Osteoblast (primary cell): Measurements from ENCODE around the gene HOXD12. TPM values are rescaled to one million over a fixed set of nuclear protein-coding genes. Genes with fewer than 3 reads are reported as not detected.

Source experiments
- DNase-seq: peaks from one replicate; pipeline ENCODE4 v3.0.0; 2011; ENCODE audit warnings: low spot score, mixed read lengths; ENCODE audit not compliant: insufficient read length; ENCODE audit errors: missing footprints
- H2AFZ ChIP-seq: 2 replicates; pipeline ENCODE4 v1.6.0; 2011; ENCODE audit warnings: mild to moderate bottlenecking, low read length
- H3K27ac ChIP-seq: 2 replicates; pipeline ENCODE4 v1.5.1; 2011; ENCODE audit warnings: mild to moderate bottlenecking, low read depth, low read length, moderate library complexity
- H3K27me3 ChIP-seq: 2 replicates; pipeline ENCODE4 v1.6.0; 2012; ENCODE audit warnings: mild to moderate bottlenecking, control low read depth, inconsistent platforms, low read length, moderate library complexity; ENCODE audit not compliant: insufficient read depth
- H3K36me3 ChIP-seq: 2 replicates; pipeline ENCODE4 v1.5.1; 2011; ENCODE audit warnings: mild to moderate bottlenecking, low read length, control low read depth, moderate library complexity; ENCODE audit not compliant: insufficient read depth
- H3K4me1 ChIP-seq: 2 replicates; pipeline ENCODE4 v1.5.1; 2011; ENCODE audit warnings: mild to moderate bottlenecking, low read length, control low read depth, moderate library complexity; ENCODE audit not compliant: insufficient read depth
- H3K4me2 ChIP-seq: 2 replicates; pipeline ENCODE4 v1.6.0; 2011; ENCODE audit warnings: mild to moderate bottlenecking, low read length; ENCODE audit not compliant: insufficient read depth
- H3K4me3 ChIP-seq: fragments of 200-600 bp; sonication (generic); 3 replicates; pipeline ENCODE4 v1.5.1; 2012; ENCODE audit warnings: mild to moderate bottlenecking, low read length, inconsistent platforms; ENCODE audit not compliant: insufficient read depth
- H3K79me2 ChIP-seq: 2 replicates; pipeline ENCODE4 v1.6.0; 2012; ENCODE audit warnings: mild to moderate bottlenecking, low read length, control low read depth, inconsistent platforms; ENCODE audit not compliant: insufficient read depth
- H3K9me3 ChIP-seq: 2 replicates; pipeline ENCODE4 v1.5.1; 2011; ENCODE audit warnings: low read depth, low read length, control low read depth
- H4K20me1 ChIP-seq: 2 replicates; pipeline ENCODE4 v1.6.0; 2012; ENCODE audit warnings: mild to moderate bottlenecking, low read length, control low read depth; ENCODE audit not compliant: insufficient read depth
- CTCF ChIP-seq: IDR thresholded peaks from 2 replicates; pipeline ENCODE4 v1.5.1; 2011; ENCODE audit warnings: mild to moderate bottlenecking, low read depth, low read length, moderate library complexity; ENCODE audit errors: extremely low read depth
- total RNA-seq: library from RNA; depleted of rRNA; stranded (reverse); fragments of >200 nt; gene quantifications from 2 replicates; pipeline ENCODE4 v1.2.3, GENCODE V29; 2012

Gene HOXD12
- total RNA-seq, 1 donor: not detected

- peaks cover 6% of the 10 kb centered on the region for H4K20me1 ChIP-seq
- no peak for TF ChIP-seq CTCF
- peaks cover 13% of the 10 kb centered on the region for H3K79me2 ChIP-seq
- H3K9me3 ChIP-seq: no peaks in the 10 kb centered on the region
- DNase-seq: no peak
- no peak overlapping the region for H3K4me2 ChIP-seq
- H2AFZ ChIP-seq: no peak overlapping the region
- H3K36me3 ChIP-seq: no peaks in the 10 kb centered on the region
- H3K27me3 ChIP-seq: no peaks in the 10 kb centered on the region
- H3K27ac ChIP-seq: no peak overlapping the region
- H3K4me1 ChIP-seq: no peaks in the 10 kb centered on the region
- H3K4me3 ChIP-seq: no peak overlapping the region
These were observed 47.0 kb downstream of the HOXD12 start for GRCh38 chr2:176146645-176147044.

- H3K9me3 ChIP-seq: no peaks in the 10 kb centered on the region
- no peak overlapping the region for H3K4me3 ChIP-seq
- no peak for TF ChIP-seq CTCF
- no peaks in the 10 kb centered on the region for H3K4me1 ChIP-seq
- peaks cover 6% of the 10 kb centered on the region for H4K20me1 ChIP-seq
- H3K27me3 ChIP-seq: no peaks in the 10 kb centered on the region
- peak; percentile 78 for DNase-seq
- no peak overlapping the region for H2AFZ ChIP-seq
- H3K27ac ChIP-seq: no peak overlapping the region
- no peaks in the 10 kb centered on the region for H3K36me3 ChIP-seq
- peaks cover 7% of the 10 kb centered on the region for H3K79me2 ChIP-seq
- H3K4me2 ChIP-seq: no peak overlapping the region
These were observed 47.7 kb downstream of the HOXD12 start for GRCh38 chr2:176147210-176147799.

DNA sequence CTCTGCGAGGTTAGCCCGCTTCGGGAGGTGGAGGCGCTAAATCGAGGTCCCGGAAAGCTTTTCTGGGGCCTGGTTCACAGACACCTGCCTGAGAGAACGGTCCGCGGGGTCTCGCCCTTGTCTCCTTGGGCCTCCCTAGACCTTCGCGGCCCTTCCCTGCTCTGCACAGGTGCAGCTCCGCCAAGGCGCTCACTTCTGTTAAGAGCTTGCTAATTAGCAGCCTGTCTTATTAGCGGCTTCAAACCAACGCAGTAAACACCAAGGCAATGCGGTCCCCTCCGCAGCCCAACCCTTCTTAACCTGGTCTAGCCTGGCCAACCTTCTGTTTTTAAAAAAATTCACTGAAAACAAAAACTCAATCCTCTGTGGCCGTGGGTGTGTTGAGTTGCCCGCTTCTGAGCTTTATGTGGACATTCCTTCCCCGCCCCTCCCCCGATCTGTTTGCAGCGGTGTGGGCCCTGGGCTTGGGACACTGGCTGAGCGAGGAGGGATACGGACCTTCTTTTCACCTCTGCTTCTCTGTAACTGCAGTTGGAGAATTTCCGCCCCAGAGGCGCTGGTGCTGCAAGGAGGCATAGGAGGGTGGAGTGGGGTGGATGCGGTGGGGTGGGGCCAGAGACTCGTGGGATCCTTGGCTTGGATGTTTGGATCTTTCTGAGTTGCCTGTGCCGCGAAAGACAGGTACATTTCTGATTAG is 48.4 kb downstream of the HOXD12 start:
- Histone ChIP-seq H3K36me3 (no peaks in the 10 kb centered on the region), H3K79me2 (peaks cover 7% of the 10 kb centered on the region), H3K9me3 (no peaks in the 10 kb centered on the region), H2AFZ (no peak overlapping the region), H3K4me3 (no peak overlapping the region), H3K4me2 (no peak overlapping the region), H3K4me1 (no peaks in the 10 kb centered on the region), H4K20me1 (peaks cover 6% of the 10 kb centered on the region), H3K27ac (no peak overlapping the region), H3K27me3 (no peaks in the 10 kb centered on the region)
- TF ChIP-seq CTCF: no peak
- no peak for DNase-seq

- Histone ChIP-seq H3K79me2 (peaks cover 2% of the 10 kb centered on the region), H3K4me3 (no peak overlapping the region), H3K4me1 (no peaks in the 10 kb centered on the region), H3K36me3 (no peaks in the 10 kb centered on the region), H4K20me1 (peaks cover 6% of the 10 kb centered on the region), H3K9me3 (no peaks in the 10 kb centered on the region), H3K27ac (no peak overlapping the region), H3K4me2 (no peak overlapping the region), H3K27me3 (no peaks in the 10 kb centered on the region), H2AFZ (no peak overlapping the region)
- TF ChIP-seq CTCF: no peak
- peak; percentile 81 for DNase-seq
These were observed 49.3 kb downstream of the HOXD12 start for GRCh38 chr2:176148751-176149421.
